IPS DF 4.7 (cell line): ENCODE results near the gene CENPB.
"Not testable (repeated sequence)": the region's sequence is repeated elsewhere in the genome, so short reads cannot be mapped to it uniquely, and the experiment has no call there.

Experiments used
- DNase-seq: peaks from one replicate; pipeline ENCODE4 v3.0.0-alpha.2; 2013; ENCODE audit warnings: low spot score; ENCODE audit errors: extremely low read depth

CENPB gene

DNA sequence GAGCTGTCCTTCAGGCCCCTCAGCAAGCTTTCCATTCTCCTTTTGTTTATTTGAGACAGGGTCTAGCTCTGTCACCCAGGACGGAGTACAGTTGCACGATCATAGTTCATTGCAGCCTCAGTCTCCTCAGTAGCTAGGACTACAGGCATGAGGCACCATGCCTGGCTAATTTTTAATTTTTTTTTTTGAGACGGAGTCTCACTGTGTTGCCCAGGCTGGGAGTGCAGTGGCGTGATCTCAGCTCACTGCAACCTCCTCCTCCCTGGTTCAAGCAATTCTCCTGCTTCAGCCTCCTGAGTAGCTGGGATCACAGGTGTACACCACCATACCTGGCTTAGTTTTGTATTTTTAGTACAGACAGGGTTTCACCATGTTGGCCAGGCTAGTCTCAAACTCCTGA is 2.7 kb upstream of the CENPB start:
- not testable (repeated sequence) for DNase-seq

- no peak for DNase-seq
Measured at GRCh38 chr20:3788685-3789155, 2.2 kb upstream of the CENPB start.

DNA sequence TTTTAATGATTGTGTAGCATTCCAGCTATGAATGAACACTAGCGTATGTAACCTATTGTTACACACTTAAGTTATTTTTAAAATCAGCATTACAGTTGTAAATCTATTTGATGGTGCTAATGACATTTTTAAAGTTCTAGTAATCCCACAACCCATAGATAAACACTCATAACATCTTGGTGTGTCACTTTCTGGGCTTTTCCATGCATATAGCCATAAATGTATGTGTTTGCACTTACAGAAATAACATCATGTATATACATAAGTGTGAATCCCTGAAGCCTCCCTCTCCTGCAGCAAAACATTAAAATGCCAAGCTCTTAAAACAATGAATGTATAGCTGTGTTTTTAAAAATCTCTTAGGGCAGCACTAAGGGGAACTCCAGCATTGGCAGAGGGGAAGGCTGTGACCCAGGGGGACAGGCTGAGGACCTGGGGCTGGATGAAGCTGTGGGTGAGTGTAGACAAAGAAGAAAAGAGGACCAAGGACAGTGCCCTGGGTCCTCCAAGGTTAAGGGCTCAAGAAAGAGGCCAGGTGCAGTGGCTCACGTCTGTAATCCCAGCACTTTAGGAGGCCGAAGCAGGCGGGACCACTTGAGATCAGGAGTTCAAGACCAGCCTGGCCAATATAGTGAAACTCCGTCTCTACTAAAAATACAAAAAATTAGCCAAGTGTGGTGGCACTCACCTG is 929 bp upstream of the CENPB start:
- no peak for DNase-seq

DNA sequence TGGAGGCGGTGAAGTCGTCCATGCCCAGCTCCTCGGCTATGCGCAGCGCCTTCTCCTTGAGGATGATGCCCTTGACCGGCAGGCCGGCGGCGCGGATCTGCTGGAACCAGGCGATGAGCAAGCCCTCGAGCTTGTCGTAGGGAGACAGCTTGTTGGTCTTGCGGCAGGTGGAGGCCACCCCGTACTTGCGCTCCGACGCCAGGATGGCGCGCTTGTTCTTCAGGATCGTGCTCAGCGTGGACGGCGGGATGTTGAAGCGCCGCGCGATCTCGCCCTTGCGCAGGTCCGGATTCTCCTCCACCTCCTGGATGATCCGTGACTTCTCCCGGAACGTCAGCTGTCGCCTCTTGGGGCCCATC is 435 bp downstream of the CENPB start:
- DNase-seq, result no peak

DNA sequence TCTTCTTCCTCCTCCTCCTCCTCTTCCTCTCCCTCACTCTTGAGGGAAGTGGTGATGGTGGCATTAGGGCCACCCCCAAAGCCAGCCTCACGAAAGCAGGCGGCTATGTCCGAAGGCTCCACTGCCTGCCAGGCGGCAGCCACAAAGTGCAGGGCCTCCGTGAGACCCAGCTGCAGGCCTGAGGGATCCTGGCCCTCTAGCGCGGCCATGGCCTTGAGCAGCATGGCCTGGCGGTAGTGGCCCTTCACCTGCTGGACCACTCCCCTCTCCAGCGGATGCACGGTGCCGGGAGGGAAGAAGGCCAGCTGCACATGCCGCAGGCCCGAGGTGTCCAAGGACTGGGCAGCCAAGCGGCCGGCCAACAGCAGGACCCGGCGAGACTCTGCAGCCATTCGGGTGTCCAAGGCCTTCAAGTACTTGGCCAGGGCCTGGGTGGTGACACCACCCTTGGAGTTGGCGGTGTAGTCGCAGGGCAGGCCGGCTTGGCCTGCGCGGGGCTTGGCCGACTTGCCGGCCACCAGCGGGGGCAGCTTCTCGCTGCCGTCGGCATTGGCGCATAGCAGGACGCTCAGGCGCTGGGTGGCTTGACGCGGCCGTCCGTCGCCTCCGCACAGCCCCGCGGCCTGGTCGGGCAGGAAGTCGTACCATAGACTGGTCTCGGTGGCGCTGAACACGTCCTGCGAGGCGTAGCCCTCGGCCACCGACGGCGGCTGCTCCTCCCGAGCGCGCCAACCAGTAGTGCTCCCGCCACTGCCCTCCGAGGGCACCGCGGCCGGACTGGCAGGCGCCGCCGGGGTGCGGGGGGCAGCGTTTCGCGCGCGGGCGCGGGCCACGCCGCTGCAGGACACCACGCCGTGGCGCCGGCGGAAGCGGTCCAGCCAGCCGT is 1.1 kb downstream of the CENPB start:
- no peak for DNase-seq

DNA sequence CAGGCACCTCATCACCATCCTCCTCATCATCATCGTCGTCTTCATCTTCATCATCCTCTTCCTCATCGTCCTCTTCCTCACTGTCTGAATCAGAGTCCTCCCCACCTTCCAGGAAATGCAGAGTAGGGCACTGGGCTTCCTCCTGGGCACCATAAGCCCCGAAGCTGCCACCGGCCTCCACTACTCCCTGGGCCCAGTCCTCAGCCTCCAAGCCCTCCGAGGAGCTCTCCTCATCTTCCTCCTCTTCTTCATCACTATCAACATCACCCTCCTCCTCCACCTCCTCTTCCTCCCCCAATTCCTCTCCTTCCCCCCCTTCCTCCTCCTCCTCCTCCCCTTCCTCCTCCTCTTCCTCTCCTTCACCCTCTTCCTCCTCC is 1.7 kb downstream of the CENPB start:
- no peak for DNase-seq

GRCh38 chr20:3784216-3784853 is 2.2 kb downstream of the CENPB start:
- no peak for DNase-seq

- DNase-seq, result no peak
Measured at GRCh38 chr20:3783511-3784195, 2.9 kb downstream of the CENPB start.

DNA sequence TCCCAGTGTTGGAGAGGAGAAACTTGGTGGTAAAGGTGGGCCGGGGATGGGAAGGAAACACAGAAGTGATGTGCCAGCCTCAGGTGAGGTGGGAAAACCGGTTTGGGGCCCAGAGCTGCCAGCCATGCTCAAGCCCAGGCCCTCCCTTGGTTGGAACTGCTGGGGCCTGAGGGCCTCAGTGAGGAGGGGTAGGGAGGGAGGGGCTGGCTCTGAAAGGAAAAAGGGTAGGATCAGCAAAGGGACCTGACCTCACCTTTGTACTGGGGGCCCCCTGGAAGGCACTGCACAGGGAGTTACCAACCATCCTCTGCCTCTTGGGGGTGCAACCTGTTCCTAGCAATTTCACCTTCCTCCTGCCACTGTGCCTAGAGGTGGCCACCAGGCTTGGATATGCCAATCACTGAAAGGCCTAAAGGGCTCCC is 3.5 kb downstream of the CENPB start:
- DNase-seq, result no peak

DNA sequence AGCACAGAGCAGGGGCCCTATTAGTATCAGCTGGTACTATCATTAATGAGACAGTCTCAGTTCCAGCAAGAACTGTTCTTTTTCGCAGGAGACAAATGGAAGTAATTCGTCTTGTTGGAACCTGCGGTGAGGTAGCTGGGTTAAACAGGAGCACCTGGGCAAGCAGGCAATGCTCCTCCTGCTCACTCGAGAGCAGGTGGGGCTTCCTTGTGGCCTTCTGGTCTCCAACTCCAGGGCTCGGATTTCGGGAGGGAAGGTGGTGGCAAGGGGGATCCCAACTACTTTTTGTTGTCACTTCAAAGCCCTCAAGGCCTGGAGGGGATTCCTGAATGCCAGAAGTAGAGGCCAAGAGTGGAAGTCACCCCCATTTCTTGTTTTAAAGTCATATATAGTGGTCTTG is 3.9 kb downstream of the CENPB start:
- no peak for DNase-seq

- DNase-seq, result no peak
Measured at GRCh38 chr20:3781153-3781910, 5.2 kb downstream of the CENPB start, which contains the start of gene SPEF1. Gene SPEF1 (minus strand): TSS chr20:3781448. CDS start chr20:3781287, 161 bp downstream.

DNA sequence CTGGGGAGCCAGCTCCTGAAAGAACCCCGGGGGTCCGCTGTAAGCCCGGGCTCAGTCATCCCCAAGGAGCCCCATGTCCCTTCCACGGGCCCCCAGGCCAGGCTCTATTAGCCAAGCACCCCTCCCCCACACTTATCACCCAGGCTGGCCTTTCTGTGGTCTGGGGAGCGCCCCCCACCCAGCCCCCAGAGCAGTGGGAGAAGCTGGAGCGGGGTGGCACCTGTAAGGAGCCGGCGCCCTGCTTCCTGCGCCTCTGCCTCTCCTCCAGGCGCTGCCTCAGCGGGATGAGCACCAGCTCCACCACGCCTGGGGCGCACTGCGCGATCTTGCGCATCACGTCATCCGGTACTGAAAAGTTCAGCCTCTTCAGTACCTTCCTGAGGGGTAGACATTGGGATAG is 7.6 kb downstream of the CENPB start:
- no peak for DNase-seq

DNA sequence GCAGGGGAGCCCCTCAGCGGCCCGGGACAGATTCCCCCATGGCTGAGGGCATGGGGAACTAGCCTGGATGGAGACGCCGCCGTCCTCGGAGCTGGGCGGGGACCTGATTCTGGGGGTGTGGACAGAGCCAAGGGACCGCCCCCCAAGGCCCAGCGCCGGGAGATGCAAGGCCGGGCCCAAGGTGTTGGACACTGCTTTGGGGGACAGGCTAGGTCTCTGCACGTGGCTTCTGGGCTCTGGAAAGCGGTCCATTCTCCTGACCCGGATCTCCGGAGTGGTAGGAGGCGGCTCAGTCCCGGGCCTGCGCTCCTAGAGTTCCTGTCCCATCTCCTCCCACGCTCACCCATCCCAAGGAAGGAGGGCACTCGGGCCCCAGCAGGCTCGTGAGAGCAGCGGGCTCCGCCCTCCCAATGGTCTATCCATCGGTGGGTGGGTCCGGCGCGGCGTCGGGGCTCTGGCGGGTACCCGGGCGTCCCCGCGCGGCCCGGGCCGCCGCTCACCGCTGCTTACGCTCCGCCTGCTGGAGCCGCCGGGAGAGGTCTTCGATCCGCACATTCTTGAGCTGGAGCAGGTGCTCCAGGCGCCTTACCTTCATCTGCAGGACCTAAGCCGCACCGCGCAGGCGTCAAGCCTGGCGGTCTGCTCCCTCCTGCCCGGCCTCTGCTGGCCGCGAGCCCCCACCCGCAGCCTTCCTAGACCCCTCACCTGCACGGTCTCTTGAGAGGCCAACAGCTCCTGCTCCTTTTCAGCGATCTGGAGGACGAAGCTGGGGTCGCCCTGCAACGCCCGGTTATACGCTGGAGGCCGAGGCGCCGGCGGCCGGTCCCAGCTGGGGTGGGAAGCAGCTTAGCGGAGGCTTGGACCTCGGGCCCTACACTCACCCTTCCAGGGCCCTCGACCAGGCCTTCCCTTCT is 8.6 kb downstream of the CENPB start:
- no peak for DNase-seq

DNA sequence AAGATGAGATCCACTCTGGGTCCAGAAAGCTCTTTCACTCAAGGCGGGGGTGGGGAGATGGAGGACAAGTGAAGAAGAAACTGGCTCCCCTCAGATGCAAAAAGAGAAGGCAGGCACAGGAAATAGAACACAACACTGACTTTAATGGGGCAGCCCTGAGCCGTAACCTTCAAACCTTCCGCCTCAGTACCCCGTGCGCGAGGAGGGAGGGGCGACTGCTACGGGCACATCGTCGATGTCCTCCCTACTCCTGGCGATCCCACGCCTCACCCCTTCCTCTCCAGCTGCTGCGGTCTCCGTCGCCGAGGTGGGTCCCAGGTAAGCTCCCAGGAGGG is 9.2 kb downstream of the CENPB start:
- no peak for DNase-seq

DNA sequence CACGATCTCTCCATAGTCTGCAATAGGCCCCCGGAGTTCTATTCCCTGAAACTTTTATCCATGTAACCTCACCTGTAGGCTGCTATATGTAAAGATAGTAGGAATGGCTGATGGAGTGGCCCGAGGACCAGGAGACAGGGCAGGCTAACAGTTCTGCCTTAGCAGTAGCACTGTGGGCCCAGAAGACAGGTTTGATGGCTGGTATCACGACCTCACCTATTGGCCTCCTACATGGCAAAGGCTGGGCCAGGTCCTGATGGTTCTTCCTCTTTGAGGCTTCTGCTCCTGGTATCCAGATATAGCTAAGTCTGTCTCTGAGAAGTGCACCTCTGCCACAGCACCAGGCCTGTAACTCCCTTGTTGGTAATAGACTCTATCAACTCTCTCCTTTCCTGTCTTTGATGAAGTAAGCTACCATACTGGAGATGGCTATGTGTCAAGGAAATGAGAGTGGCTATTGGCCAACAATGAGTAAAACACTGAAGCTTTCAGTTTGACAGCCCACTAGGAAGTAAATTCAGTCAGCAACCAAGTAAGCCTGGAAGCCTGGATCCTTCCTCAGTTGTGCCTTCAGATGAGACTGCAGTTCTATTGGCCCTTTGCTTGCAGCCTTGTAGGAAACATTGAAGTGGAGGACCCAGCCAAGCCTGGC is 11.0 kb downstream of the CENPB start:
- no peak for DNase-seq

DNA sequence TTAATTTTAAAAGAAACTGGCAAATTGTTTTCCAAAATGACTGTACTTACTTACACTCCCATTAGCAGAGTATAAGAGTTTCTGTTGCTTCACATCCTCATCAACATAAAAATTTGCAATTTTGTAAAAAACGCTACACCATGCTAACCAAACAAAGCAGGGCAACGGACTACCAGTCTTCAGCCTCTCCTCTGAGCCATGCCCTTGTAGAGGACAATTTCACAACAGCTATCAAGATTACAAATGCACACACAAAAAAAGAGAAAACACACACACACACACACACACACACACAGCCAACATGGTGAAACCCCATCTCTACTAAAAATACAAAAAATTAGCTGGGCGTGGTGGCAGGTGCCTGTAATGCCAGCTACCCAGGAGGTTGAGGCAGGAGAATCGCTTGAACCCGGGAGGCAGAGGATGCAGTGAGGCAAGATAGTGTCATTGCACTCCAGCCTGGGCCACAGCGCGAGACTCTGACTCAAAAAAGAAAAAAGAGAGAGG is 14.9 kb downstream of the CENPB start:
- DNase-seq, result no peak

DNA sequence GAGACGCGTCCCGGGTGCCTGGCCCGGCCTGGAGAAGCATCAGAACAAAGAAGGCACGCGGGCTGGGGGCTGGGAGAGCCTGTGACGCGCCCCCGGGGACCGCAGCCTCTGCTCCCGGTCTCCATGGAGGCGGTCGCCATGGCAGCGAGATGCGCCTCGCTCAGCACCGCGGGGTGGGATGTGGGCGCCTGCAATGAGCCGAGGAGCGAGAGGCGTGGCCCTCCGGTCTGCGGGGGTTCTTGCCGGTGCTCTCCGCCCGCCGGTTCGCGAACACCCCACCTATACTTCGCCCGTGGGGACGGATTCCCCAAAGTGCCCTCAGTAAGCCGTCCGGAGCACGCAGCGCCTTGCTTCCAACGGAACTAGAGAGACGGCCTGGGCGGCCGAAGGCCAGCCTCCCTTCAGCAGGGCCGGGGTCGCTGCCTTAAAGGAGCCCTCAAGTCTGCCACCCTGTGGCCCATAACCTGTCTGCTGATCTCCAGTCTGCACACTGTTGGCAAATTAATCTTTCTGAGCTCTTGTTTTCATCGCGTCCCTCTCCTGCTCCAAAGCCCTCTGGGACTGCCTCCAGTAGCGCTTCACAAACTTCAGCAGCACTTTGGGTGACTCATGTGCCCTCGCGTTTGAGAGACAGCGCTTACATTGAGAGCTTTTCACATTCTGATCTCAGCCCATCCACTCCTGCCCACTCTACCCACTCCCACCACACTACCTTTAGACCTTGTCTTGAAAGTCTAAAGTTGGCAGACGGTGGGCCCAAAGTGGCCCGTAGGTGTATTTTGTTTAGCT is 18.0 kb downstream of the CENPB start:
- no peak for DNase-seq
